NCI-H446 treated with DMSO at 0.1 percent for 48 hours (cell line): Measurements from ENCODE around the gene PPP1R37.

Experiments
- DNase-seq: peaks from one replicate; lab custom pipeline; 2025; lab: John Stamatoyannopoulos, UW

PPP1R37 gene

DNA sequence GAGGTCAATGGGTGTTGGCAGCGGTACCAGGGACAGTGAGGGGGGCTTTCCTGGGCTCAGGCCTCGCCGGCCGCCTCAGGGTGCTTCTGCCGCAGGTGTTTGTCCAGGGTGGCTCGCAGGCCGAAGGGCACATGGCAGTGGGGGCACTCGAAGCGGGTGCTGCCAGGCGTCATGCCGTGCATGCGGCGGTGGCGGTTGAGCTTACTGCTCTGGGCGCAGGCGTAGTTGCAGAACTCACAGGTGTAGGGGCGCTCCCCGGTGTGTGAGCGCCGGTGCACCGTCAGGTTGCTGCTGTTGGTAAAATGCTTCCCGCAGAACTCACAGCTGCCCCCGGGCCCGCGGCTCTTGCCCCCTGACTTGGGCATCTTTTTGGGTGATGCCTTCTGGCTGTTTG lies 21.4 kb upstream of the PPP1R37 start:
- no peak for DNase-seq

DNA sequence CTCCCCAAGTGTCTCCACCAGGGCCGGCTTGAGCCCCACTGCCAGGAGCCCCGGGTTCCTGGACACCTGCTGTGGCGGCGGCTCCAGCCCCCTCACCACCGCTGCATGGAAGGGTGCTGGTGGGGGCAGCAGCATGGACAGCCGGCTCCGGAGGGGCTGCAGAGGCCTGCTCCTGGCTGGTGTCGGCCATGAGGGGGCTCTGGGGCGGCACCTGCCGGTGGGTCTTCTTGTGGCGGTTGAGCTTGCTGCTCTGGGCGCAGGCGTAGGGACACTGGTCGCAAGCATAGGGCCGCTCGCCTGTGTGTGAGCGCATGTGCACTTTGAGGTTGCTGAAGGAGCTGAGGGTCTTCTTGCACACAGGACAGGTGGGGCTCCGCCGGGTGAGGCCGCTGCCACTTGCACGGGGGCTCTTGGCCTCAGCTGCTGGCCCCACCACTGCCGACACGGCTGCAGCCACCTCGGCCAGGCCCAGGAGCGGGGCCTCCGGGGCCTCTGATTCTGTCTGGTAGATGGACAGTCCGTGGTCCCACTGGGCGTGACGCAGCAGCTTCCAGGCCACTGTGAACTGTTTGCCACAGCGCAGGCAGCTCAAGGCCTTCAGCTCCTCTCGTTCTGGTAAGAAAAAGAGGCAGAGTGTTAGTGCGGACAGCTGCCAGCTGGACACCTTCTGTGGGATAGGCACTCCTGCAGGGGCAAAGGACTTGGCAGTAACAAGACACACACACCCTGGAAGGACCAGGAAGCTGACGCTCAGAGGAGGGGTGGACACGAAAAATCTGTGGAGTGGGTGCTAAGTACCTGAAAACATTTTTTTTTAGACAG lies 20.8 kb upstream of the PPP1R37 start:
- no peak for DNase-seq

DNA sequence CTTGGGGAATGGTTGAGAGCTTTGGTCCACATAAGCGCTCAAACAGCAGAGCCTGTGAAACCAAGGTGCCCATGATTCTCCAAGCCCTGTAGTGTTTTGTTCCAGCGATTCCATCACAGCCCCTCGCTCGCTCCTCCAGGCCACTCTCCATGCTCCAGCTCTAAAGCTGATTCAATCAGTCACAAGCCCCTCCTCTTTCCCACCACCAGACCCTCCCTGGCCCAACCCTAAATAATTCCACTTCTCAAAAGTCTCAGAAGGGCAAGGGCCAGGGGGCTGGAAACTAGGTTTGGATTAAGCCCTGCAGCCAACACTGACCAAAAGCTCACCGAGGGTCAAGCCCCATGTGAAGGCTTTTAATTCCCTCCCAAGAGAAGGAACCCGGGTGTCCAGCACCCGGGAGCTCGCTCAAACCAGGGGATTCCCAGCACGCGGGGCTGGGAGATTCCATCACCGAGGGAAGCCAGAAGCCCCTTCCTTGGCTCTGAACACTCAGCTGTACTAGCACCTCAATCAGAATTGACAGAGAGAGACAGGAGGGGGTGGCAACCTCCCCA lies 18.2 kb upstream of the PPP1R37 start:
- DNase-seq = no peak

DNA sequence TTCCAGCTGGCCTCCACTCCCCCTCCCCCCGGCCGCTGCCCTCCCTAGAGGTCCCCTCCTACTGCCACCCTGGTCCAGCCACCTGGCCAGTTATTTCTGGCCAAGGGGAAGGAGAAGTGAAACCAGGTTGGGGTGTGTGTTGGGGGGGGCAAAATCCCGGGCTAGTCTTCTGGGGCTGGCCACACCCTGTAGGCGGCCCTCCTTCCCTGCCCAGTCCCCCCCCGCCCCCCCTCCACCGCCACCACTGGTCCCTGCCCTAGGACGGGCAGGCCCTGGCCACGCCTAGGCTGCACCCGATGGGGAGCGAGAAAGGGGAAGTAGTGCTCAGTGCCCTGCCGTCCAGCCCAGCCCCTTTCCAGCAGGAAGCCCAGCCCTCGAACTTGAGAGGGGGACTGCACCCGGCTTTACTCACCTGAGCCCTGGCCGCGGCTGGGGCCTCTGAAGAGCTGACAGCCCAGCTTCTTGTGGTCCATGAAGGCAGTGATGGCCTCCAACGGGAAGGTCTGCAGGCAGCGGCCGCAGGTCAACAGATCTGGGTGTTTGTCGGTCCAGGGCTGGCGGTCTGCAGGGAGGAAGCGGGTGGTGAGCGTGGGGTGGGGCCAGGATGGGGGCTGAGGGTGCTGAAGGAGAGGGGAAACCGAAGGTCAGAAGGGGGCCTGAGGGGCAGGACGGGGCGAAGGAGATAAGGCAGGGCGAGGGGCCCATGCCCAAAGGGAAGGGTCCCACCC lies 17.5 kb upstream of the PPP1R37 start:
- DNase-seq = peak; percentile 41

DNA sequence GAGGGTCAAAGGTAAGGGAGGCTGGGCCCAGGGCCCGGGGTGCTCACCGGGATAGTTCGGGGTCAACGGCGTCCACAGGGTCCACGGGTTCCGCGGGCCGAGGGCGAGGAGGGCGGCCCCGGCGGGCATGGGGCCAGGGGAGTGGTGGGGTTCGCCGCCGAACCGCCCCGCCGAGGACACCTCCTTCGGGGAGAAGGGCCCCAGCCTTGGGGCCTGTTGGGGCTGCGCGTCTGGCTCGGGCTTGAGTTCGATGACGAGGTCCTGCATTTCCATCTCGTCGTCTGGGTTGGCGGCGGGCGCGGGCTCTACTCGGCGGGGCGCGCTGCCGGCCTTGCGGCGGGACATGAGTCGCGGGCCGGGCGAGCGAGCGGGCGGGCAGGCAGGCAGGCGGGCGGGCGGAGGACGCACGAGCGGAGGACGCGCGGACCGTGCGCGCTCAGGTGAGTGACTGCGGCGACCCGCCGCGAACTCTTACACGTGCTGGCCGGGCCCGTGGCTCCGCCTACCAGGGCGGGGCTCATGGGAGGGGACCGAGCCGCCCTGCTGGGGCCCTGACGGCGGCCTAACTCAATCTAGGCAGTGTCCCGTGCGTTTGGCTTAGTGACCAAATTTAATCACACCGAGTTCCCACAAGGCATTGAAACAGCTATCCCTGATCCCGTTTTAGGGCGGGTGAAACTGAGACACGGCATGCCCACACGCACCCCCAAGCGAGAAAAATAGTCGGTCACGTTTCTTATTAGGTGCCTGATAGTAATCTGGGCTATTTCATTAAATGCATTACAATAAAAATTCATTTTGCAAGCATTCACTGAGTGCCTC lies 16.7 kb upstream of the PPP1R37 start, which contains the start of gene ZNF296:
TSS of gene ZNF296 (minus strand) at position 450 of the 822 bp plus-strand sequence. CDS start at position 345, 105 bp downstream.
- DNase-seq = peak; percentile 46

DNA sequence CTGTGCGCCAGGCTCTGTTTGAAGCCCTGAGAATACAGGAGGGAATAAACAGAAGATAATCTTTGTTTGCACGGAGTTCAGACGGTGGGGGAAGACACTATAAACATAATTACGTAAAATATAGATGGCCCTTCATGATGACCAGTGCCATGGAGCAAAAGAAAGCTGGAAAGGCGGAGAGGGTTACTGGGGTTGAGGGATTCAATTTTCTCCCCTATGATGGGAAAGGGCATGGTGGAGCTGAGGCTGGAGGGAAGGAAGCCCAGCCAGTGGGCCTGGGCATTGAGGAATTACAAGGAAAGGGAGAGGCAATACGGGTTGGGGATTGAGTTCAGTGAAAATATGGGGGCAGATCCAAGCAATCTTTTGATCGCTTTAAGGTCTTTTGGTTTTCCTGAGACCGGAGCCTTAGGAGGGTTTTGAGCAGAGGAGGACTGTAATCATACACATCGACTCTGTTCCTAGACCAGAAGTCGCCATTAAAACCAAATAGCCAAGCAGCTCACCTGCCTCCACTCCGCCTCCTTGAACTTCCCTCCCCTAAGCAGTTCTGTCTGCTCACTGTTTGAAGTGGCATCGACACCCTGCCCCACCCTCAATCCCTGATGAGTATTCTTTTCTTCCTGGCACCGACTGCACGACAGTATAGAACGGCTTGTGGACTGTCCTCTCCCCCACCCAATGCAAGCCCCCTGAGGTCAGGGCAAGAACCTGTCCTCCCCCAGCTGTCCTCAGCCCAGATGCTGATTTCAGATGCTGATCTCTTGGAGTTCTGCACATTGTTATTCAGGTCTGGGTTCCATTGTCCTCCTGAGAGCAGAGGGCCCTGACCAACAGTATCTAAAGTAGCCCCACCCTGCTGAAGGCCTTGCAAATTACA lies 15.9 kb upstream of the PPP1R37 start:
- no peak for DNase-seq

DNA sequence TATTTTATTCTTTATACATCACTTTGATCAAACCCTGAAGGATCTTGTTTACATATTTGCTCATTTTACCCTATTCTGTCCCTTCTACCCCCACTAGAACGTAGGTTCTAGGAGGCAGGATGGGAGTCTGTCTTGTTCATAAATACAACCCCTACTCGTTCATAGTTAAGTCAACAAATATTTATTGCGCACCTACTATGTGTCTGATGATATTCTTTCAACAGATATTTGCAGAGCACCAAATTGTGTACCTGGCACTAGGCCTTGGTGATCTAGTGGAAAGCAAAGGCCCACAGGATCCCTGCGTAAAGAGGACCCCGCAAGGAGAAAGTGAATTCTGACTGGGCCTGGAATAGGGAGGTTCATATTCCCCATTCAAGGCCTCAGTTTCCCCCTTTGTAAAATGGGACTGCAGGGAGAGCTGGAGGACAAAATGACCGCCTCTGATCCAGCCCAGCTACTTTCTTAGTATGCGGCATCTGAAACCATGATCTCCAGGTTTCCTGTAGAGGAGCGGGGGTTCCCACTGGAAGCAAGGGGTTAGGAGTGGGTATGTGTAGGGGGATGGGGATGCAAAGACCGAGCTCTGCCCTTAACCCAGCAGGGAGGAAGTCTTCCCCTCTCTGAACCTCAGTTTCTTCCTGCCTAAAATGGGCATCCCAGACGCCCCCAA lies 14.5 kb upstream of the PPP1R37 start:
- DNase-seq = no peak

DNA sequence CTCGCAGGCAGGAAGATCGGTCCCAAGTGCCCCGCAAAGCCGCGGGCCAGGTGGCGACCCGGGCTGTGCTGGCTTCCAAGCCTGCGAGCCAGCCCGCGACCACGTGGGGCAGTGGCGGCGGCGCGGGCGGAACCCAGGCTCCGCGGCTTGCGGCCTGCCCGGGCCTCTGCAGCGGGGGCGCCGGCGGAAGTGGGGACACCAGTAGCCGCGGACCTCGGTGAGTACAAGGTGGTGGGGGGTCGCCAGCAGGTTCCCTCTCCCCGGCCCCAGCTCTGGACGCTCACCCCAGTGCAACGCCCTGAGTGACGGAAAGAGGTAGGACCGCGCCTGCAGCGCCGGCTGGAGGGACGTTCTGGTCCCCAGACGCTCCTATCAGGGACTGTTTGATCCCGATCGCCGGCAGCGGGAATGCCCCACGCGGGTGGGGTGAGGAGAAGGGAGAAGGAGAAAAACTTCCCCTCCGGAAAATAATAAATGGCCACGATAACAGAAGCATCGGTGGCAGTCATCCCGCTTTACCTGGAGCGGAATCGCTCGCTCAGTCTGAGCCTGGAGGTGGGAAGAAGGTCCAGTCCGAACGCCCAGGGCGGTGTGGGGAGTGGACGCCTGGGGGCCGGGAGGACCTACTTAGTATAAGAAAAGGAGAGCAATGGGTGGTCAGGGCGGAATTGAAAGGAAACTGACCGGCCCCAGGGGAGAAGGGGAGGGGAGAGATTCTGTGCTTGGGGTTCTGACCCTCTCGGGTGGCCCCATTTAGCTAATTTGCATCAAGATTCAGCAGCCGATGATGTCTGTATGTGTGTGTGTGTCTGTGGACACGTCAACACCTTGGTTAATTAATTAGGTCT lies 13.7 kb upstream of the PPP1R37 start, which contains the start of gene GEMIN7:
TSS of gene GEMIN7 (plus strand) at position 198 of the 848 bp plus-strand sequence. CDS start 10,855 bp downstream, outside the sequence.
- peak; percentile 47 for DNase-seq

DNA sequence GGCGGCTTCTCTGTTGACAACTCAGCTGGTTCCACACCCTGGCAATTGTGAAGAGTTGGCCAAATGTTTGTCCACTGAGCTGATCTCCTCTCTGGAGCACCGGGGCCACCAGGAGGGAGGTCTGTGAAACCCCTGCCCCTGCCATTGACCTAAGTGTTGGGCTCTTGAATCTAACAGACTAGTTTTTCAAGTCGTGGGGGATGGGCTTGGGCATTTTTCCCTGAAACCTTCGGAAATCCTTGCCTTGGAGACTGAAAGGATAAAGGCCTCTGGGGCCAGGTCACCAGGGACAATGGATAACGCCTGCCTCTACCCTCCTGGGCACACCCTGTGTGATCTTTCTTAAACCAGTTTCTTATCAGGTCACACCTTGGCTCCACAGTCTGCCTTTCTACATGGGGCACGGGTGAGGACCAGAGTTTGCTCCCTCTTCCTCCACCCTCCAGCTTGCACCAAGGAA lies 13.0 kb upstream of the PPP1R37 start:
- DNase-seq = no peak

DNA sequence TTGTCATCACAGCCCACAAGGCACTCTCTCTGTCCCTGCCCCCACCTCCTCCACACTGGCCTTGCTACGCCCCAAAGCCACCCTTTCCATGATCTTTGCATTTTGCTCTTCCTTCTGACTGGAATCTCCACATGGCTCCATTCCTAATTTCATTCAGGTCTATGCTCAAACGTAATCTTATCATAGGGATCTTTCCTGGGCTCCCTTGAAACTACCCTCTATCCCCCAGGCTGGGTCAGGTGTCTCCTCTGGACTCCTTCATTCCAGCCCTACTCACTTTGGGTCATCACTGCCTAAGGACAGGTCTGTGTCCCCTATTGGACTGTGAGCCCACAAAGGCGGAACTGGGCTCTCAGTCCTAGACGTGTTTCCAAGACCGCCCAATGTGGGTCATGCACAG lies 10.8 kb upstream of the PPP1R37 start:
- no peak for DNase-seq

DNA sequence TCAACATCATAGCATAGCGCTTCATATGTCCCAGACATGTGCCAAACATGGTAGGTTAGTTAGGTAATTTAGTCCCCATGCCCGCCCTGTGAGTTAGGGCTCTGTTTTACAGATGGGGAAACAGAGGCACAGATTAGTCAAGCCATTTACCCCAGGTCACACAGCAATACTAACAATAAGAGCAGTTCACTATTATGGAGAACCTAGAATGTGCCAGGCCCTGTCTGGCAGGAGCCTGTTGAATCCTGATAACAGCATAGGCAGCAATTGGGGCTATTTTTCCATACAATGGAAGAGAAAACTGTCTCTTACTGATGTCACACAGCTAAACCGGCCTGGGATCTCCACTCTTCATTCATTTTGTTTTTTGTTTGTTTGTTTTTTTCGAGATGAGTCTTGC lies 6.5 kb upstream of the PPP1R37 start:
- no peak for DNase-seq

DNA sequence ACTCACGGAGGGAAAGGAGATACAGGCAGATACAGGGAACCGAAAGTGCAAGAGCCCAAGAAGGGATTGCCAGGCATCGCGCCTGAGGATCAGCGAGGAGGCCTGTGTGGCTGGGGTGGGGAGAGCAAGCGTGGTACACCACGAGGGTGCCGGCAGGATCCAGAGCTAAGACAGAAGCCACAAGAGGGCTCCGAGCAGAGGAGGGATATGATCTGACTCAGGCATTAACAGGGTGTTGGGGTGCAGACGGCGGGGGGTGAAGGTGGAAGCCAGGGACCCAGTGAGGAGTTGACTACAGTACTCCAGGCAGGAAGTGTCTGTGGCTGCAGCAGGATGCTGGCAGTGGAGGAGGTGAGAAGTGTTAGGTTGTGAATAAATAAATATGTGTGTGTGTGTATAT lies 5.4 kb upstream of the PPP1R37 start:
- DNase-seq = no peak

DNA sequence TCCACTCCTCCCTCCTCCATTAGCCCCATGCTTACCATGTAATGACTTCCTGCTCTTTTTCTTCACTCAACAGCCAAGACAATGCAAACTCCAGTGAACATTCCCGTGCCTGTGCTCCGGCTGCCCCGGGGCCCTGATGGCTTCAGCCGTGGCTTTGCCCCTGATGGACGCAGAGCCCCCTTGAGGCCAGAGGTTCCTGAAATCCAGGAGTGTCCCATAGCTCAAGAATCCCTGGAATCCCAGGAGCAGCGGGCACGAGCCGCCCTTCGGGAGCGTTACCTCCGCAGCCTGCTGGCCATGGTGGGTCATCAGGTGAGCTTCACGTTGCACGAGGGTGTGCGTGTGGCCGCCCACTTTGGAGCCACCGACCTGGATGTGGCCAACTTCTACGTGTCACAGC lies 2.9 kb upstream of the PPP1R37 start:
- DNase-seq = no peak

DNA sequence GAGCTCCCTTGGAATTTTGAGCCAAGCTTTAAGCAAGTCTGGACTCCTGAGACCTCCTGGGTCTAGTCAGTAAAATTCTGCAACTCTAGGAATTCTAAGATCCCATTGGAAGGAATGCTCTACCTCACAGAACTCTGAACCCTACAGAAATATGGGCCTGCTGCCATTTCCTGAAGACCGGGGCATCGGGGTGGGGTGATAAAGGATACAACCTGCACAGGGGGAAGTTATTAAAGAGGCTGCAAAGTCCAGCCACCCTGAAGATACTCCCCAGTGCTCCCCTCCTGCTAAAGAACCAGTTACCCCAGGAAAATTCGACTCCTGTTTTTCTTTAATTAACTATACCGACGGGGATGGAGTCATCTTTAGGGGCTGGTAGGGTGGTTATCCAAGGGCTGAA lies 2.4 kb upstream of the PPP1R37 start:
- no peak for DNase-seq

DNA sequence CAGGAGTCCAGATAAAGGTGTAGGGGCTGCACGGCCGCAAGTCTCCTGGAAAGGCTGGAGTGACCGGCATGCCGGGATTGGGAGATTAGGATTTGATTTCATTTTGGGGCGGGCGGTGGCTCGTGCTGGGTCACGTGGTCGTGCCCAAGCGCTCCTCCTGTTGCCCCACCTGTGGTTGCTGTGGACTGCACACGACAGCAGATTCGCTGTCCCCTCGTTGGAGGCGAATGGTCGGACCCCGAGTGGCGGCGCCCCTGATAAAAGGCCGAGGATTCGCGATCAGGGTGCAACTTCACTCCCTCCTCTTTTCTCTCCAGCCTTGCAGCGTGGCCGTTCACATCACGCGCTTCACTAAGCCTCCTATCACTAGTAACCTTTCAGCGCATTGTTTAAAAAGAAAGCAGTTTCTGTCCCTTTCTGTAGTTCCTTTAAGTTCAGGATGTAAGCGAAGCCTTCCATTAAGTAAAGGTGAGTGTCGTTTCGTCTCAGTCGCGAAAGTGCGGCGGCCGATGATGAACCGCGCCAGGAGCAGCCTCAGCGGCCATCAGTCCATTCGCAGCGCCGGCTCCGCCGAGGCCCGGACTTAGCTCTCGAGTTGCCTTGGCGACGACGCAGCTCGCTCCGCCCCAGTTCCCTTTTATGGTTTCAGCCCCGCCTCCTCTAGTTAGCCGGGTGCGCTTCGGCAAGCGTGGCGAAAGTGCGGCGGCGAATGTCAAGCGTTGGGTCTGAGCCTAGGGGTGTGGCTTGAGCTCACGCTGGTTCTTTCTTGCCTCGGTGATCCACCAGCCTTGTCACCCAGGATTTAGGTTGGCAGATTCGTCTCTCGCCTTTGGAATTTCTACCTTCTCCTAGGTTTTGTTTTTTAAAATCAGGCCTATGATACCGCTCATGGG lies 1.7 kb upstream of the PPP1R37 start:
- no peak for DNase-seq

DNA sequence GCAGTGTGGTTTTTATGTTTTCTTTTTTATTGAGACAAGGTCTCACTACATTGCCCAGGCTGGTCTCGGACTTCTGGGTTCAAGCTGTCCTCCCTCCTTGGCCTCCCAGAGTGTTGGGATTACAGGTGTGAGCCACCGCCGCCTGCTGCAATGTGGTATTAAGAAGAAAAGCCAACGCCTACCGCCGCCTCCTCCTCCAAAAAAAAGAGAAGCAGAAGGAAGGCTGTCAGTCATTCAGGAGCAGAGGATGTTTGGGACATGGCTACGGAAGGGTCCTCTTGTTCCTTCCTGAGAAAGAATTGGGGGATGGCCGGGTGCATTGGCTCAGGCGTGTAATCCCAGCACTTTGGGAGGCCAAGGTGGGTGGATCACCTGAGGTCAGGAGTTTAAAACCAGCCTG lies 1.2 kb downstream of the PPP1R37 start:
- no peak for DNase-seq

DNA sequence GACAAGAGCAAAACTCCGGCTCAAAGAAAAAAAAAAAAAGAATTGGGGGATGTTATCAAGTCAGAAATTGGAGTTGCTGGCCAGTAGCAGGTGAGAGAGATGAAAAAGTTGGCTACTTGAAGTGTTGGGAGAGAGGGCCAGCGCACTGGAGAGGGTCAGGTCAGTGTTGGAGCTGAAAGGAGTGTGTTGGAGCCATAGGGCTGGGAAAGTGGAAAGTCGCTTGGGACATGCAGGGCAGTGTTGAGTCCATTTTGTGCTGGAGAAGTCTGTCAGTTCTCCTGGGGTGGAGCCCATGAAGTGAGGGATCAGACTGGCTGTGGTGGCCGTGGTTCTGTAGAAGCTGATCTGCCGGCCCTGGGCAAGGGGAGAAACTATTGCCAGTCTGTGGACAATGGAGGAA lies 1.7 kb downstream of the PPP1R37 start:
- DNase-seq = no peak
